ENCODE measurements around the gene TXNDC2. TPM values are rescaled to one million over a fixed set of nuclear protein-coding genes. Genes with fewer than 3 reads are reported as not detected.

Gene TXNDC2
- total and polyA plus RNA-seq, 4 donors = 0.12 to 0.19 (median 0.16) TPM; not detected in 1

DNA sequence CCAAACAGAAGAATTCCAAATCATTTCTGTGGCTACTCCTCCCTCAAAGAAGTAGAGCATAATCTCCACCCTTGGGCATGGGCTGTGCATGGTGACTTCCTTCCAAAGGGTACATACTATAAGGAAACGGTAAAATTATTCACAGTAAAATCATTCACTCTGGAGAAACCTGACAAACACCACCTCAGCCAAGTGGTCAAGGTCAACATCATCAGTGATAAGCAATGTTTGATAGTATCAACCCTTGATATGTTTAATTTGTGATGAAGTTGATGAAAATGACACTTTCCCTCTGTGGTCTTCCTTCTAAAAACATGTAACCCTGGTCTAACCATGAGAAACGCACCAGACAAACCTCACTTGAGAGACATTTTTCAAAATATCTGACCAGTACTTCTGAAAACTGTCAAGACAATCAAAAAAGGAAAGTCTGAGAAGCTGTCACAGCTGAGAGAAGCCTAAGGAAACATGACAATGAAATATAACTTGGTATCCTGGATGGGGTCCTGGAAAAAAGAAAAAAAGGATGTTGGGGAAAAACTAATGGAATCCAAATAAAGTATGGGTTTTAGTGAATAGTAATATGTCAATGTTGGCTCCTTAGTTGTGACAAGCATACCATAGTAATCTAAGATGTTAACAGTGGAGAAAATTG is 9.4 kb upstream of the TXNDC2 start:
- no peak overlapping the region for H3K4me3 ChIP-seq
- no peaks in the 10 kb centered on the region for H3K9me3 ChIP-seq (ENCODE audit: control insufficient read depth in 4 of 4, insufficient read depth in 3 of 4, low read length in 3 of 4)
- WGBS, 2 donors = 65 to 85% methylated on average over 2 of the region's 2 CpGs
- H3K9ac ChIP-seq (ENCODE audit: insufficient read depth in 1 of 2, low read length in 2 of 2) = peak overlapping the region in 1 of 2 donors; percentile 64
- no peaks in the 10 kb centered on the region for H3K27me3 ChIP-seq (ENCODE audit: control insufficient read depth in 3 of 3, insufficient read depth in 3 of 3, low read length in 2 of 3)
- H3K36me3 ChIP-seq (ENCODE audit: control insufficient read depth in 4 of 4, insufficient read depth in 4 of 4, low read length in 4 of 4) = no peaks in the 10 kb centered on the region
- peaks cover 0 to 7% (median 0%) of the 10 kb centered on the region in 5 donors for H3K4me1 ChIP-seq (ENCODE audit: control insufficient read depth in 5 of 5, insufficient read depth in 5 of 5, low read length in 5 of 5)
- TF ChIP-seq, protein P1, sequence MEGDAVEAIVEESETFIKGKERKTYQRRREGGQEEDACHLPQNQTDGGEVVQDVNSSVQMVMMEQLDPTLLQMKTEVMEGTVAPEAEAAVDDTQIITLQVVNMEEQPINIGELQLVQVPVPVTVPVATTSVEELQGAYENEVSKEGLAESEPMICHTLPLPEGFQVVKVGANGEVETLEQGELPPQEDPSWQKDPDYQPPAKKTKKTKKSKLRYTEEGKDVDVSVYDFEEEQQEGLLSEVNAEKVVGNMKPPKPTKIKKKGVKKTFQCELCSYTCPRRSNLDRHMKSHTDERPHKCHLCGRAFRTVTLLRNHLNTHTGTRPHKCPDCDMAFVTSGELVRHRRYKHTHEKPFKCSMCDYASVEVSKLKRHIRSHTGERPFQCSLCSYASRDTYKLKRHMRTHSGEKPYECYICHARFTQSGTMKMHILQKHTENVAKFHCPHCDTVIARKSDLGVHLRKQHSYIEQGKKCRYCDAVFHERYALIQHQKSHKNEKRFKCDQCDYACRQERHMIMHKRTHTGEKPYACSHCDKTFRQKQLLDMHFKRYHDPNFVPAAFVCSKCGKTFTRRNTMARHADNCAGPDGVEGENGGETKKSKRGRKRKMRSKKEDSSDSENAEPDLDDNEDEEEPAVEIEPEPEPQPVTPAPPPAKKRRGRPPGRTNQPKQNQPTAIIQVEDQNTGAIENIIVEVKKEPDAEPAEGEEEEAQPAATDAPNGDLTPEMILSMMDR (IDR thresholded peaks at IDR 0.05; ENCODE audit: control extremely low read depth, extremely low read depth) = no peak
- no peak for ATAC-seq (ENCODE audit: insufficient read depth, low FRiP score)
- no peak for DNase-seq
- H3K27ac ChIP-seq (ENCODE audit: low read depth in 1 of 2, low read length in 1 of 2) = peak overlapping the region in 1 of 2 donors; percentile 9

DNA sequence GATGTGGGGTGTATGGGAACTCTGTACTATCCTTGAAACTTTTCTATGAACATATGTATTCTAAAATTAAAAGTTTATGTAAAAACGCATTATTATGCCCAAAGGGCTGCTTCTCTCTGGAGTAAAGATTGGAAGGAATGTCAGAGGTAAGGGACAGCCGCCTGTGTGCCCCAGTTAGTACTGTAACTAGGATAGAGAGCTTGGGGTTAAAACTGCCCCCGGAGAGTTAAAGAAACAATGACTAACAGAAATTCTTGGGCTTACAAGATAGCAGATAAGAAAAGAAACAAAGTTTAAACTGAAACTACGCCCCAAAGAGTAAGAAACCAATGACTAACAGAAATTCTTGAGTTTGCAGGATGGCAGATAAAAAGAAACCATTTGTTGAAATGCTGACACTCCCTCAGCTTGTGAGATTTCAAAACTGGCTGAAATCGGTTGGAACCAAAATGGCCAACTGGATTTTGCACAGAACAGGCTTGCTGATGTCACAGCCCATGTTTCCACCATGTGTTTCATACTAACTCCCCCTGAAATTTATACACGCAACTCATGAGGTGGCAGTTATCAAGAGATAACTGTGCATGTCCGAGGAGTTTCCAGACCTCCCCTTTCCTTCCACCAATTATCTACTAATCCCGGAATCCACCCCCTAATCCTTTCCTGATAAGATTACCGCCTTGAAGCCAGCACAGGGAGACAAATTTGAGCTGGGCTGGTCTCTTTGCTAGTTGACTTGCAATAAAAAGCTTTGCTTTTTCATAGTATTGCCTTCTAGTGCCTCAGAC is 8.7 kb upstream of the TXNDC2 start:
- Histone ChIP-seq H3K9me3 (ENCODE audit: control insufficient read depth in 4 of 4, insufficient read depth in 3 of 4, low read length in 3 of 4) (no peaks in the 10 kb centered on the region), H3K9ac (ENCODE audit: insufficient read depth in 1 of 2, low read length in 2 of 2) (peak overlapping the region in 1 of 2 donors; percentile 64), H3K4me1 (ENCODE audit: control insufficient read depth in 5 of 5, insufficient read depth in 5 of 5, low read length in 5 of 5) (peaks cover 0 to 7% (median 0%) of the 10 kb centered on the region in 5 donors), H3K27me3 (ENCODE audit: control insufficient read depth in 3 of 3, insufficient read depth in 3 of 3, low read length in 2 of 3) (no peaks in the 10 kb centered on the region), H3K4me3 (no peak overlapping the region), H3K27ac (ENCODE audit: low read depth in 1 of 2, low read length in 1 of 2) (peak overlapping the region; percentile 33 to 52), H3K36me3 (ENCODE audit: control insufficient read depth in 4 of 4, insufficient read depth in 4 of 4, low read length in 4 of 4) (no peaks in the 10 kb centered on the region)
- WGBS, 2 donors = 44 to 63% methylated on average over 9 of the region's 9 CpGs
- DNase-seq = peak; percentile 67 to 90 (median 86)
- TF ChIP-seq, protein P1 (IDR thresholded peaks at IDR 0.05; ENCODE audit: control extremely low read depth, extremely low read depth) = no peak
- peak; percentile 75 for ATAC-seq (ENCODE audit: insufficient read depth, low FRiP score)

DNA sequence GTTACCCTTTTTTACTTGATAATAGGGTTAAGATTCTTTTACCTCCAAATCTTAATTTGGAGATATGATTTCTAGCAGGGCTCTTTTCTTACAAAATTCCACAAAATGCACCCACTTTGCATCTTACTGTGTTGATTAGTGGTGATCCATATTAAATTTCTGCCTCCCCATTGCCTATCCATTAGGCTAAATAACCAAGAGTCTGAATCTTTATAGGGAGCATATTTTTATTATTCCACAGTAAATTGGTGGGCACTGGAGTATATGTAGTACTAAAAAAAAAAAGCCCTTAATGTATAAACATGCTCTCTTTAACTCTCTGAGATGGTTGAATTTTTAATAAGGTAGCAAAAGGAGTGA is 8.1 kb upstream of the TXNDC2 start:
- H3K4me1 ChIP-seq (ENCODE audit: control insufficient read depth in 5 of 5, insufficient read depth in 5 of 5, low read length in 5 of 5) = peaks cover 0 to 10% (median 0%) of the 10 kb centered on the region in 5 donors
- no peak overlapping the region for H3K4me3 ChIP-seq
- ATAC-seq (ENCODE audit: insufficient read depth, low FRiP score) = no peak
- no peak for DNase-seq
- peak overlapping the region in 1 of 2 donors; percentile 64 for H3K9ac ChIP-seq (ENCODE audit: insufficient read depth in 1 of 2, low read length in 2 of 2)
- H3K27ac ChIP-seq (ENCODE audit: low read depth in 1 of 2, low read length in 1 of 2) = peak overlapping the region; percentile 33 to 52
- no peaks in the 10 kb centered on the region for H3K36me3 ChIP-seq (ENCODE audit: control insufficient read depth in 4 of 4, insufficient read depth in 4 of 4, low read length in 4 of 4)
- no peaks in the 10 kb centered on the region for H3K9me3 ChIP-seq (ENCODE audit: control insufficient read depth in 4 of 4, insufficient read depth in 3 of 4, low read length in 3 of 4)
- no peaks in the 10 kb centered on the region for H3K27me3 ChIP-seq (ENCODE audit: control insufficient read depth in 3 of 3, insufficient read depth in 3 of 3, low read length in 2 of 3)
- TF ChIP-seq, protein P1 (IDR thresholded peaks at IDR 0.05; ENCODE audit: control extremely low read depth, extremely low read depth) = no peak
